H9 (cell line): ENCODE data around the gene IMPA2. TPM values are rescaled to one million over a fixed set of nuclear protein-coding genes. Genes with fewer than 3 reads are reported as not detected.

Experiments
- DNase-seq: peaks from one replicate; pipeline ENCODE4 v3.0.0-alpha.2; 2017
- H2AFZ ChIP-seq: one replicate; pipeline ENCODE4 v1.6.1; 2013; ENCODE audit warnings: mild to moderate bottlenecking, low read length, control low read depth, moderate library complexity
- H2AK5ac ChIP-seq: 2 replicates; pipeline ENCODE4 v1.6.1; 2013; ENCODE audit warnings: low read length, control low read depth, mixed read lengths; ENCODE audit not compliant: insufficient read length
- H2BK120ac ChIP-seq: one replicate; pipeline ENCODE4 v1.6.1; 2013; ENCODE audit warnings: low read depth, mild to moderate bottlenecking, low read length, control low read depth, inconsistent platforms; ENCODE audit not compliant: poor library complexity, severe bottlenecking
- H2BK12ac ChIP-seq: 2 replicates; pipeline ENCODE4 v1.6.1; 2013; ENCODE audit warnings: low read length, control low read depth, mixed read lengths, low read depth; ENCODE audit not compliant: insufficient read length
- H2BK15ac ChIP-seq: 2 replicates; pipeline ENCODE4 v1.6.1; 2013; ENCODE audit warnings: low read depth, low read length, control low read depth
- H2BK20ac ChIP-seq: one replicate; pipeline ENCODE4 v1.6.1; 2013; ENCODE audit warnings: low read depth, mild to moderate bottlenecking, low read length, control low read depth, inconsistent platforms; ENCODE audit not compliant: poor library complexity, severe bottlenecking
- H2BK5ac ChIP-seq: 2 replicates; pipeline ENCODE4 v1.6.1; 2013; ENCODE audit warnings: low read length, control low read depth, mixed read lengths; ENCODE audit not compliant: insufficient read length
- H3K14ac ChIP-seq: 2 replicates; pipeline ENCODE4 v1.6.1; 2013; ENCODE audit warnings: low read length, control low read depth; ENCODE audit not compliant: insufficient read depth
- H3K18ac ChIP-seq: 2 replicates; pipeline ENCODE4 v1.6.1; 2013; ENCODE audit warnings: low read depth, mild to moderate bottlenecking, mixed read lengths, low read length, control low read depth; ENCODE audit not compliant: insufficient read length
- H3K23ac ChIP-seq: 2 replicates; pipeline ENCODE4 v1.6.1; 2013; ENCODE audit warnings: low read length, control low read depth, mixed read lengths, low read depth; ENCODE audit not compliant: insufficient read length
- H3K23me2 ChIP-seq: 2 replicates; pipeline ENCODE4 v1.6.1; 2013; ENCODE audit warnings: low read depth, mild to moderate bottlenecking, mixed read lengths, low read length, control low read depth; ENCODE audit not compliant: insufficient read length, poor library complexity, severe bottlenecking
- H3K27ac ChIP-seq: 2 replicates; pipeline ENCODE4 v1.5.1; 2013; ENCODE audit warnings: low read length, control low read depth, mixed read lengths, low read depth; ENCODE audit not compliant: insufficient read length
- H3K27me3 ChIP-seq: 2 replicates; pipeline ENCODE4 v1.6.1; 2013; ENCODE audit warnings: low read length, control low read depth, inconsistent platforms; ENCODE audit not compliant: insufficient read depth
- H3K4ac ChIP-seq: 2 replicates; pipeline ENCODE4 v1.6.1; 2013; ENCODE audit warnings: low read depth, mild to moderate bottlenecking, control low read depth, inconsistent platforms, low read length, moderate library complexity
- H3K4me1 ChIP-seq: 2 replicates; pipeline ENCODE4 v1.6.1; 2013; ENCODE audit warnings: low read length, control low read depth, inconsistent platforms; ENCODE audit not compliant: insufficient read depth
- H3K4me2 ChIP-seq: 2 replicates; pipeline ENCODE4 v1.6.1; 2013; ENCODE audit warnings: low read length, control low read depth, mixed read lengths; ENCODE audit not compliant: insufficient read length, insufficient read depth
- H3K56ac ChIP-seq: 2 replicates; pipeline ENCODE4 v1.6.1; 2013; ENCODE audit warnings: low read depth, mild to moderate bottlenecking, mixed read lengths, low read length, control low read depth; ENCODE audit not compliant: insufficient read length
- H3K79me1 ChIP-seq: 2 replicates; pipeline ENCODE4 v1.6.1; 2013; ENCODE audit warnings: low read depth, mild to moderate bottlenecking, moderate library complexity, low read length, control low read depth, inconsistent platforms; ENCODE audit not compliant: insufficient read depth, poor library complexity, severe bottlenecking
- H3K79me2 ChIP-seq: 2 replicates; pipeline ENCODE4 v1.6.1; 2013; ENCODE audit warnings: low read length, control low read depth, inconsistent platforms; ENCODE audit not compliant: insufficient read depth
- H3K9ac ChIP-seq: 2 replicates; pipeline ENCODE4 v1.6.1; 2013; ENCODE audit warnings: low read length, control low read depth, mixed read lengths; ENCODE audit not compliant: insufficient read length; ENCODE audit errors: extremely low read depth
- H3K9me3 ChIP-seq: one replicate; pipeline ENCODE4 v1.6.1; 2013; ENCODE audit warnings: low read depth, low read length, inconsistent platforms; ENCODE audit not compliant: control insufficient read depth
- H3T11ph ChIP-seq: one replicate; pipeline ENCODE4 v1.6.1; 2013; ENCODE audit warnings: mild to moderate bottlenecking, low read length, control low read depth, inconsistent platforms
- H4K20me1 ChIP-seq: one replicate; pipeline ENCODE4 v1.6.1; 2013; ENCODE audit not compliant: control insufficient read depth, insufficient read length, insufficient read depth
- H4K5ac ChIP-seq: 2 replicates; pipeline ENCODE4 v1.6.1; 2013; ENCODE audit warnings: low read depth, mild to moderate bottlenecking, mixed read lengths, low read length, control low read depth; ENCODE audit not compliant: insufficient read length
- H4K8ac ChIP-seq: replicated peaks from 2 replicates; pipeline ENCODE4 v1.6.1; 2013; ENCODE audit warnings: low read length, control low read depth, mixed read lengths, low read depth; ENCODE audit not compliant: insufficient read length
- H4K91ac ChIP-seq: 2 replicates; pipeline ENCODE4 v1.6.1; 2013; ENCODE audit warnings: low read depth, mild to moderate bottlenecking, moderate library complexity, mixed read lengths, low read length, control low read depth; ENCODE audit not compliant: insufficient read length
- H3K27ac Mint-ChIP-seq, 3 experiments: 2 replicates in 2 of 3; 3 replicates in 1 of 3; pipeline ENCODE4 v1.8.0; 2020 to 2021; ENCODE audit warnings: mixed read lengths in 3 of 3, mild to moderate bottlenecking in 1 of 3, moderate library complexity in 1 of 3
- H3K27me3 Mint-ChIP-seq: 2 replicates; pipeline ENCODE4 v1.8.0; 2021; ENCODE audit warnings: low read depth, mild to moderate bottlenecking, moderate library complexity, mixed read lengths
- H3K36me3 Mint-ChIP-seq, 3 experiments: 2 replicates in 2 of 3; 3 replicates in 1 of 3; pipeline ENCODE4 v1.8.0; 2020 to 2021; ENCODE audit warnings: low read depth in 3 of 3, mixed read lengths in 3 of 3; ENCODE audit not compliant: insufficient read depth in 1 of 3
- H3K4me1 Mint-ChIP-seq, 2 experiments: 2 replicates each; pipeline ENCODE4 v1.8.0; 2020; ENCODE audit warnings: mixed read lengths in 2 of 2
- H3K4me3 Mint-ChIP-seq, 2 experiments: 2 replicates in 1 of 2; 3 replicates in 1 of 2; pipeline ENCODE4 v1.8.0; 2020 to 2021; ENCODE audit warnings: mild to moderate bottlenecking in 2 of 2, mixed read lengths in 2 of 2, moderate library complexity in 1 of 2
- H3K9me3 Mint-ChIP-seq, 2 experiments: 2 replicates in 1 of 2; 3 replicates in 1 of 2; pipeline ENCODE4 v1.8.0; 2020; ENCODE audit warnings: mild to moderate bottlenecking in 2 of 2, mixed read lengths in 2 of 2, moderate library complexity in 1 of 2
- WGBS: extraction: QIAGEN DNeasy Blood & Tissue Kit; methylation state at CpG from one replicate; pipeline ENCODE4 v1.1.7; 2013; ENCODE audit warnings: missing lambda C conversion rate, low lambda C conversion rate, mixed read lengths; ENCODE audit not compliant: insufficient read length; ENCODE audit errors: extremely low coverage; 5-methylcytosine and 5-hydroxymethylcytosine counted together
- total RNA-seq: library from RNA; stranded (reverse); gene quantifications from 2 replicates; pipeline ENCODE4 v1.2.1, GENCODE V29; 2021
- TF ChIP-seq, protein P1 (sequence below): fragments of 200-600 bp; sonication (generic); conservative IDR thresholded peaks from 3 replicates; pipeline ENCODE4 v1.8.0; 2021; ENCODE audit warnings: antibody characterized with exemption, mild to moderate bottlenecking

The IMPA2 gene
- total RNA-seq, 1 experiment from 2014 or later, result 73.8 TPM

DNA sequence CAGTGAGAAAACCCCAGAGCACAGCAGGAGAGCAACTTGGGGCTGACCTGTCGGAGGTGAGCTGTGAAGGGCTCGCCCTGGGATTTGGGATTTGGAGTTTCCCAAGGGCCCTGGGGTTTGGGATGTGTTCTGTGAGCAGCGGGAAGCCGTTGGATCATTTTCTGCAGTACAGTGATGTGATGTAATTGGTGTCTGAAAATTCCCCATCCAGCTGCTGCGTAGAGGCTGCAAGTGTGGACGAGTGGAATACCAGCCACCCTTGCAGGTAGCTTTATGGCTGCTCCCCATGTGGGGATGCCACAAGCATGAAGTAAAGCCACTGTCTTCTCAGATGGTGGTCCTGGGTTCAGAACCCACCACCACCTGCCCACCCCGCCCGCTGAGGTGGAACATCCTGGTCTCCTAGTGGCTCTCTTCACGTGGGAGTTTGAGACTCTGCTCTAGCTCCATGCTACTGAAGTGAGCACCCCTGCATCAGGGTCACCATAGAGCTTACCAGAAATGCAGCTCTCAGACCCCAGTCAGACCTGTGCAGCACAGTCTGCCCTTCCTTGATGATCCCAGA, 15.0 kb downstream of the IMPA2 start:
- DNase-seq, result no peak
- peaks cover 14 to 24% (median 18%) of the 10 kb centered on the region in 3 experiments for H3K36me3 Mint-ChIP-seq
- H4K91ac ChIP-seq, result no peak overlapping the region
- H3K27me3 Mint-ChIP-seq, result no peaks in the 10 kb centered on the region; the same call in 1 of the 2 replicates
- peaks cover 27 to 36% of the 10 kb centered on the region in 2 experiments for H3K4me1 Mint-ChIP-seq
- TF ChIP-seq, protein P1, sequence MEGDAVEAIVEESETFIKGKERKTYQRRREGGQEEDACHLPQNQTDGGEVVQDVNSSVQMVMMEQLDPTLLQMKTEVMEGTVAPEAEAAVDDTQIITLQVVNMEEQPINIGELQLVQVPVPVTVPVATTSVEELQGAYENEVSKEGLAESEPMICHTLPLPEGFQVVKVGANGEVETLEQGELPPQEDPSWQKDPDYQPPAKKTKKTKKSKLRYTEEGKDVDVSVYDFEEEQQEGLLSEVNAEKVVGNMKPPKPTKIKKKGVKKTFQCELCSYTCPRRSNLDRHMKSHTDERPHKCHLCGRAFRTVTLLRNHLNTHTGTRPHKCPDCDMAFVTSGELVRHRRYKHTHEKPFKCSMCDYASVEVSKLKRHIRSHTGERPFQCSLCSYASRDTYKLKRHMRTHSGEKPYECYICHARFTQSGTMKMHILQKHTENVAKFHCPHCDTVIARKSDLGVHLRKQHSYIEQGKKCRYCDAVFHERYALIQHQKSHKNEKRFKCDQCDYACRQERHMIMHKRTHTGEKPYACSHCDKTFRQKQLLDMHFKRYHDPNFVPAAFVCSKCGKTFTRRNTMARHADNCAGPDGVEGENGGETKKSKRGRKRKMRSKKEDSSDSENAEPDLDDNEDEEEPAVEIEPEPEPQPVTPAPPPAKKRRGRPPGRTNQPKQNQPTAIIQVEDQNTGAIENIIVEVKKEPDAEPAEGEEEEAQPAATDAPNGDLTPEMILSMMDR, result no peak
- H3K23me2 ChIP-seq, result no peaks in the 10 kb centered on the region
- H3K14ac ChIP-seq, result no peak overlapping the region
- H4K20me1 ChIP-seq, result peaks cover 2% of the 10 kb centered on the region
- no peak overlapping the region for H2AFZ ChIP-seq
- peaks cover 6% of the 10 kb centered on the region for H3K79me1 ChIP-seq
- no peak overlapping the region for H2BK15ac ChIP-seq
- no peak overlapping the region for H2AK5ac ChIP-seq
- no peak overlapping the region for H2BK120ac ChIP-seq
- H3K27me3 ChIP-seq, result no peaks in the 10 kb centered on the region
- no peak overlapping the region for H2BK20ac ChIP-seq
- no peak overlapping the region for H2BK5ac ChIP-seq
- peaks cover 12% of the 10 kb centered on the region; the same call in 1 of the 2 replicates for H3K79me2 ChIP-seq
- no peak overlapping the region for H4K8ac ChIP-seq
- no CpG with 5 or more reads among the region's 9 CpGs for WGBS
- no peaks in the 10 kb centered on the region for H3K9me3 ChIP-seq
- no peak overlapping the region for H3K4ac ChIP-seq
- no peak overlapping the region for H2BK12ac ChIP-seq
- no peak overlapping the region for H3K27ac ChIP-seq
- H3K18ac ChIP-seq, result no peak overlapping the region
- H4K5ac ChIP-seq, result no peak overlapping the region
- H3K4me2 ChIP-seq, result no peak overlapping the region
- no peak overlapping the region for H3K23ac ChIP-seq
- H3K9ac ChIP-seq, result no peak overlapping the region
- H3K56ac ChIP-seq, result no peak overlapping the region
- no peak overlapping the region for H3K4me3 Mint-ChIP-seq
- H3K4me1 ChIP-seq, result peaks cover 11% of the 10 kb centered on the region; the same call in 1 of the 2 replicates
- peak overlapping the region; percentile 3 to 95 (median 12); a peak in 3 of 7 replicates for H3K27ac Mint-ChIP-seq
- no peak overlapping the region for H3T11ph ChIP-seq
- H3K9me3 Mint-ChIP-seq, result no peaks in the 10 kb centered on the region
